CD14-positive monocyte (primary cell): ENCODE data around the gene SMARCB1. TPM values are rescaled to one million over a fixed set of nuclear protein-coding genes. Genes with fewer than 3 reads are reported as not detected.

Experiments
- DNase-seq, 3 donors: peaks; one replicate each; pipeline ENCODE4 v3.0.0-alpha.2; 2011 to 2022
- H2AFZ ChIP-seq: 2 replicates; pipeline ENCODE4 v1.6.0; 2012; ENCODE audit warnings: mild to moderate bottlenecking, low read depth, low read length, inconsistent platforms; ENCODE audit not compliant: insufficient read depth, poor library complexity, severe bottlenecking
- H3K27ac ChIP-seq, 2 donors: 1 replicate in 1 of 2; 2 replicates in 1 of 2; pipeline ENCODE4 v1.5.1; 2012 to 2013; ENCODE audit warnings: low read length in 2 of 2, control low read depth in 1 of 2, inconsistent platforms in 1 of 2, low read depth in 1 of 2, mild to moderate bottlenecking in 1 of 2
- H3K27me3 ChIP-seq, 2 donors: one replicate each; pipeline versions ENCODE4 v1.6.0 to v1.6.1; 2011 to 2013; ENCODE audit warnings: low read length in 2 of 2; ENCODE audit not compliant: control insufficient read depth in 2 of 2, insufficient read depth in 2 of 2
- H3K36me3 ChIP-seq, 2 donors: replicated peaks in 1 of 2; 1 replicate in 1 of 2; 2 replicates in 1 of 2; pipeline versions ENCODE4 v1.5.1 to v1.6.1; 2012 to 2013; ENCODE audit warnings: low read length in 2 of 2, control low read depth in 1 of 2, inconsistent platforms in 1 of 2, mild to moderate bottlenecking in 1 of 2; ENCODE audit not compliant: insufficient read depth in 2 of 2, control insufficient read depth in 1 of 2
- H3K4me1 ChIP-seq, 2 donors: 1 replicate in 1 of 2; 2 replicates in 1 of 2; pipeline versions ENCODE4 v1.5.1 to v1.6.1; 2012 to 2013; ENCODE audit warnings: low read length in 2 of 2, control low read depth in 1 of 2, inconsistent platforms in 1 of 2, mild to moderate bottlenecking in 1 of 2, moderate library complexity in 1 of 2; ENCODE audit not compliant: insufficient read depth in 2 of 2, control insufficient read depth in 1 of 2
- H3K4me2 ChIP-seq: replicated peaks from 2 replicates; pipeline ENCODE3; 2012; ENCODE audit warnings: low read length, moderate library complexity, mild to moderate bottlenecking; ENCODE audit not compliant: poor library complexity, severe bottlenecking; ENCODE audit errors: extremely low read depth
- H3K4me3 ChIP-seq, 3 experiments: fragments of 200-600 bp in 1 of 3; sonication (generic) in 1 of 3; replicated peaks in 1 of 3; 1 replicate in 2 of 3; 2 replicates in 1 of 3; pipeline ENCODE4 v1.5.1; 2011 to 2013; ENCODE audit warnings: low read length in 3 of 3, mild to moderate bottlenecking in 3 of 3, control low read depth in 2 of 3, low read depth in 2 of 3, inconsistent platforms in 1 of 3, moderate library complexity in 1 of 3
- H3K79me2 ChIP-seq: 2 replicates; pipeline ENCODE4 v1.6.0; 2012; ENCODE audit warnings: mild to moderate bottlenecking, control low read depth, inconsistent platforms, low read length, moderate library complexity; ENCODE audit not compliant: insufficient read depth
- H3K9ac ChIP-seq: 2 replicates; pipeline ENCODE4 v1.6.0; 2017; ENCODE audit warnings: low read length, mild to moderate bottlenecking; ENCODE audit not compliant: insufficient read depth, poor library complexity, severe bottlenecking
- H3K9me3 ChIP-seq, 2 donors: replicated peaks in 1 of 2; 1 replicate in 1 of 2; 2 replicates in 1 of 2; pipeline versions ENCODE4 v1.5.1 to v1.6.1; 2012 to 2013; ENCODE audit warnings: low read length in 2 of 2, control low read depth in 1 of 2; ENCODE audit not compliant: control insufficient read depth in 1 of 2, insufficient read depth in 1 of 2
- H4K20me1 ChIP-seq: 2 replicates; pipeline ENCODE4 v1.6.0; 2012; ENCODE audit warnings: mild to moderate bottlenecking, low read length, control low read depth, moderate library complexity; ENCODE audit not compliant: insufficient read depth
- H3K27ac Mint-ChIP-seq, 7 donors: one replicate each; pipeline ENCODE4 v1.8.0; 2020; ENCODE audit warnings: mild to moderate bottlenecking in 7 of 7, mixed read lengths in 7 of 7, moderate library complexity in 6 of 7, inconsistent platforms in 2 of 7
- H3K27me3 Mint-ChIP-seq, 3 donors: one replicate each; pipeline ENCODE4 v1.8.0; 2021 to 2022; ENCODE audit warnings: low read depth in 3 of 3, mild to moderate bottlenecking in 3 of 3, mixed read lengths in 3 of 3, moderate library complexity in 3 of 3, inconsistent platforms in 1 of 3
- H3K36me3 Mint-ChIP-seq, 2 donors: one replicate each; pipeline ENCODE4 v1.8.0; 2020; ENCODE audit warnings: mixed read lengths in 2 of 2, inconsistent platforms in 1 of 2, mild to moderate bottlenecking in 1 of 2
- H3K4me1 Mint-ChIP-seq: one replicate; pipeline ENCODE4 v1.8.0; 2020; ENCODE audit warnings: mild to moderate bottlenecking, mixed read lengths
- H3K4me3 Mint-ChIP-seq, 2 donors: one replicate each; pipeline ENCODE4 v1.8.0; 2020; ENCODE audit warnings: mild to moderate bottlenecking in 2 of 2, mixed read lengths in 2 of 2, moderate library complexity in 1 of 2
- H3K9me3 Mint-ChIP-seq, 7 donors: one replicate each; pipeline ENCODE4 v1.8.0; 2020 to 2022; ENCODE audit warnings: mixed read lengths in 7 of 7, mild to moderate bottlenecking in 6 of 7, moderate library complexity in 6 of 7, inconsistent platforms in 2 of 7
- CTCF ChIP-seq: fragments of 200-600 bp; IDR thresholded peaks from one replicate; pipeline ENCODE4 v1.8.0; 2022; ENCODE audit warnings: antibody characterized with exemption, mild to moderate bottlenecking
- WGBS: methylation state at CpG from one replicate; pipeline ENCODE4 v1.1.5; 2013; ENCODE audit warnings: missing lambda C conversion rate; ENCODE audit not compliant: insufficient coverage; 5-methylcytosine and 5-hydroxymethylcytosine counted together
- intact Hi-C, 2 donors: fragments of 100-400 bp; cut with micrococcal nuclease; formaldehyde crosslinking; loops; one replicate each; pipeline versions ENCODE4 v1.15.0 to v1.15.1; 2023
- polyA plus RNA-seq, 3 donors: library from polyadenylated mRNA; depleted of rRNA in 1 of 3; unstranded in 2 of 3; stranded (reverse) in 1 of 3; fragments of 300-500 nt in 2 of 3; fragments of >200 nt in 1 of 3; fragmentation: Illumina TruSeq in 2 of 3; gene quantifications; 1 replicate in 2 of 3; 2 replicates in 1 of 3; pipeline ENCODE4 v1.2.3, GENCODE V29; 2012 to 2021

The SMARCB1 gene
- polyA plus RNA-seq, 3 donors, result 30.3 to 71.8 (median 31.5) TPM

DNA sequence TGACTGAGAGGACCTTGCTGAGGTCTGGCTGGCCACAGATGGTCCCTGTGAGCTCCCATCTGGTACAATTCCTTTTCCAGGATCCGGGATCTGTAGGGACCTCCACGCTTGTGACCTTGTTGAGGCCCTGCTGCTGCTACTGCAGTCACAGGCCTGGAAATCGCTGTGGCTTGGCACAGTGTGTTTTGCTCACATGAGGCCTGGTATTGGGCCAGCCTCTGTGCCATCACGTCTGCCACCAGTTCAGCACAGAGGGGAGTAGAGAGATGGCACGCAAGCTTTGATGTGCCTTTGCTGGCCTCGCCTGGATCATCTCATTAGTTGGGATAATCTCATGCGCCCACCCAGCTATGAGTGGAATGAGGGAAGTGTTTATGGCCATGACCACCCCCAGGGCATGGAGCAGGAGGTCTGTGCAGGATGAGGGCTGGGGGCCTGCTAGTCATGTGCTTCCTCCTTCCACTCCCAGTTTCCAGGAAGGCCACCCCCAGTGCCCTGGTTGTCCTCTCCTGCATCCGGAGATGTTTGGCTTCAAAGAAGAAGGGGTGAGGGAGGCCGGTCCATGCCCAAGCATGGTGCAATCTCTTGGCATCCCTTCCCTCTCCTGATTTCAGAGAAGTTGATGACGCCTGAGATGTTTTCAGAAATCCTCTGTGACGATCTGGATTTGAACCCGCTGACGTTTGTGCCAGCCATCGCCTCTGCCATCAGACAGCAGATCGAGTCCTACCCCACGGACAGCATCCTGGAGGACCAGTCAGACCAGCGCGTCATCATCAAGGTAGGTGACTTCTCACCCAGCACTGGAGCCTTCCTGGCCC is 29.6 kb downstream of the SMARCB1 start:
- H2AFZ ChIP-seq, result no peak overlapping the region
- no peaks in the 10 kb centered on the region for H3K27me3 ChIP-seq
- peaks cover 4 to 5% of the 10 kb centered on the region in 2 donors for H3K4me1 ChIP-seq
- no peaks in the 10 kb centered on the region for H3K79me2 ChIP-seq
- no peak overlapping the region for H3K4me2 ChIP-seq
- no peaks in the 10 kb centered on the region for H4K20me1 ChIP-seq
- H3K4me3 ChIP-seq, result no peak overlapping the region
- no peak for DNase-seq
- WGBS, result 96% methylated on average over 13 of the region's 18 CpGs
- H3K27ac ChIP-seq, result no peak overlapping the region
- H3K27me3 Mint-ChIP-seq, result no peaks in the 10 kb centered on the region
- no peak overlapping the region for H3K4me3 Mint-ChIP-seq
- H3K9ac ChIP-seq, result no peak overlapping the region
- H3K9me3 ChIP-seq, result no peaks in the 10 kb centered on the region
- H3K27ac Mint-ChIP-seq, result peak overlapping the region in 2 of 7 donors; percentile 7 to 79
- no peak for TF ChIP-seq CTCF
- H3K36me3 Mint-ChIP-seq, result peaks cover 69 to 94% of the 10 kb centered on the region in 2 donors
- peaks cover 8% of the 10 kb centered on the region for H3K4me1 Mint-ChIP-seq
- intact Hi-C loops, result no loop called here
- peaks cover 0 to 2% (median 0%) of the 10 kb centered on the region in 7 donors for H3K9me3 Mint-ChIP-seq
- H3K36me3 ChIP-seq, result peaks cover 47 to 95% of the 10 kb centered on the region in 2 donors

DNA sequence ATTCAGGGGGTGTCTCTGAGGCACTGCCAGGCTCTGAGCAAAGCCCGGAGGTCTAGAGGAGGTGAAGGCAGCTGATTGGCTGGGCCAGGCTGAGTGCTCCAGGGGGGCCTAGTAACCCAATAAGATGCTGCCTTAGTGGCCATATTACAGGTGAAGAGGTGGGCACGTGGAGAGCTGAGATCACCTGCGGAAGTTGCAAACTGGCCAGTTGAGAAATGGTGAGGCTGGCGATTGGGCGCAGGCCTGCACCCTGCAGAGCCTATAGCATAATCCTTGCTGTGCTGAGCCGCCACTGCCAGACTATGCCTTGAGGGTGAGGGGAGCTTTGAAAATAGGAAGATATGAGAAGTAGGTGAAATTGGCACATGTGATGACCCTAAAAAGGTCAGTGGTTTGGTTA is 30.4 kb downstream of the SMARCB1 start:
- H3K4me1 ChIP-seq, result peaks cover 4 to 5% of the 10 kb centered on the region in 2 donors
- no peak overlapping the region for H3K9ac ChIP-seq
- no peaks in the 10 kb centered on the region for H3K27me3 Mint-ChIP-seq
- H3K27ac Mint-ChIP-seq, result peak overlapping the region in 3 of 7 donors; percentile 22 to 63 (median 41)
- TF ChIP-seq CTCF, result no peak
- no peak overlapping the region for H3K4me3 ChIP-seq
- no peak overlapping the region for H3K27ac ChIP-seq
- no peak for DNase-seq
- H4K20me1 ChIP-seq, result no peaks in the 10 kb centered on the region
- no peaks in the 10 kb centered on the region for H3K27me3 ChIP-seq
- no peaks in the 10 kb centered on the region for H3K79me2 ChIP-seq
- peaks cover 45 to 96% of the 10 kb centered on the region in 2 donors for H3K36me3 ChIP-seq
- H3K4me2 ChIP-seq, result no peak overlapping the region
- no peaks in the 10 kb centered on the region for H3K9me3 ChIP-seq
- peaks cover 8% of the 10 kb centered on the region for H3K4me1 Mint-ChIP-seq
- no peak overlapping the region for H3K4me3 Mint-ChIP-seq
- 99% methylated on average over 6 of the region's 6 CpGs for WGBS
- H2AFZ ChIP-seq, result no peak overlapping the region
- intact Hi-C loops, result no loop called here
- H3K36me3 Mint-ChIP-seq, result peaks cover 71 to 97% of the 10 kb centered on the region in 2 donors
- H3K9me3 Mint-ChIP-seq, result peaks cover 0 to 2% (median 0%) of the 10 kb centered on the region in 7 donors
